NT2/D1 (cell line): ENCODE measurements around the gene GALR3.

Experiments used
- DNase-seq: peaks from one replicate; pipeline ENCODE4 v3.0.0-alpha.2; 2011; ENCODE audit warnings: low read depth, low spot score
- H3K27me3 ChIP-seq: 2 replicates; pipeline ENCODE4 v1.6.0; 2011; ENCODE audit warnings: mild to moderate bottlenecking; ENCODE audit not compliant: insufficient read length, insufficient read depth
- H3K36me3 ChIP-seq: 2 replicates; pipeline ENCODE4 v1.6.1; 2011; ENCODE audit warnings: mild to moderate bottlenecking, low read length, mixed read lengths; ENCODE audit not compliant: insufficient read depth, insufficient read length
- H3K4me1 ChIP-seq: 2 replicates; pipeline ENCODE4 v1.5.1; 2011; ENCODE audit not compliant: insufficient read depth, insufficient read length
- H3K4me3 ChIP-seq: 2 replicates; pipeline ENCODE4 v1.5.1; 2011; ENCODE audit warnings: low read depth; ENCODE audit not compliant: insufficient read length
- H3K9ac ChIP-seq: 2 replicates; pipeline ENCODE4 v1.6.0; 2011; ENCODE audit warnings: low read depth; ENCODE audit not compliant: insufficient read length
- H3K9me3 ChIP-seq: 2 replicates; pipeline ENCODE4 v1.5.1; 2011; ENCODE audit warnings: mild to moderate bottlenecking, low read length; ENCODE audit not compliant: insufficient read depth
- SUZ12 ChIP-seq: IDR thresholded peaks from 2 replicates; pipeline ENCODE4 v1.6.1; 2011; ENCODE audit not compliant: insufficient read length, insufficient read depth; ENCODE audit errors: extremely low read depth
- YY1 ChIP-seq: IDR thresholded peaks from 2 replicates; pipeline ENCODE4 v1.6.1; 2011; ENCODE audit not compliant: insufficient read length, insufficient read depth
- ZNF274 ChIP-seq: IDR thresholded peaks from 2 replicates; pipeline ENCODE4 v1.6.1; 2011; ENCODE audit warnings: mild to moderate bottlenecking, low read depth, low read length

The GALR3 gene

GRCh38 chr22:37832022-37832857 is 9.1 kb downstream of the GALR3 start:
- no peak for DNase-seq
- H3K9ac ChIP-seq, result no peak overlapping the region
- no peak for TF ChIP-seq YY1
- TF ChIP-seq ZNF274, result no peak
- TF ChIP-seq SUZ12, result no peak

GRCh38 chr22:37842015-37842793 is 19.0 kb downstream of the GALR3 start:
- no peak for DNase-seq
- Histone ChIP-seq H3K9ac (no peak overlapping the region), H3K36me3 (peaks cover 15% of the 10 kb centered on the region), H3K4me3 (no peak overlapping the region), H3K27me3 (no peaks in the 10 kb centered on the region), H3K4me1 (no peaks in the 10 kb centered on the region), H3K9me3 (0 out of 2 replicates have a peak, but pooled peaks cover 3% of the 10 kb centered on the region)
- no peak for TF ChIP-seq YY1
- no peak for TF ChIP-seq ZNF274
- no peak for TF ChIP-seq SUZ12

More at GRCh38 chr22:37832022-37832857, 9.1 kb downstream of the GALR3 start:
- Histone ChIP-seq H3K36me3 (peaks cover 57% of the 10 kb centered on the region), H3K4me1 (no peaks in the 10 kb centered on the region), H3K9me3 (no peaks in the 10 kb centered on the region), H3K27me3 (no peaks in the 10 kb centered on the region), H3K4me3 (no peak overlapping the region)

- TF ChIP-seq SUZ12, result no peak
- TF ChIP-seq YY1, result no peak
- no peak for TF ChIP-seq ZNF274
- Histone ChIP-seq H3K9me3 (0 out of 2 replicates have a peak, but pooled peaks cover 3% of the 10 kb centered on the region), H3K27me3 (no peaks in the 10 kb centered on the region), H3K4me3 (peak overlapping the region; percentile 74), H3K9ac (peak overlapping the region; percentile 80), H3K4me1 (no peaks in the 10 kb centered on the region), H3K36me3 (peaks cover 16% of the 10 kb centered on the region)
- DNase-seq, result no peak
Measured at GRCh38 chr22:37843741-37844089, 20.5 kb downstream of the GALR3 start.

GRCh38 chr22:37844904-37845329 is 21.7 kb downstream of the GALR3 start:
- H3K9me3 ChIP-seq, result 0 out of 2 replicates have a peak, but pooled peaks cover 3% of the 10 kb centered on the region
- DNase-seq, result no peak
- TF ChIP-seq YY1, result no peak
- no peak for TF ChIP-seq ZNF274
- no peak for TF ChIP-seq SUZ12
- H3K9ac ChIP-seq, result no peak overlapping the region
- peaks cover 13% of the 10 kb centered on the region for H3K36me3 ChIP-seq
- H3K4me3 ChIP-seq, result no peak overlapping the region
- no peaks in the 10 kb centered on the region for H3K4me1 ChIP-seq
- no peaks in the 10 kb centered on the region for H3K27me3 ChIP-seq

- Histone ChIP-seq H3K4me3 (no peak overlapping the region), H3K4me1 (no peaks in the 10 kb centered on the region), H3K27me3 (no peaks in the 10 kb centered on the region), H3K9me3 (0 out of 2 replicates have a peak, but pooled peaks cover 3% of the 10 kb centered on the region), H3K36me3 (peaks cover 27% of the 10 kb centered on the region), H3K9ac (no peak overlapping the region)
- no peak for DNase-seq
- TF ChIP-seq ZNF274, result no peak
Measured at GRCh38 chr22:37846433-37846832, 23.3 kb downstream of the GALR3 start.

GRCh38 chr22:37848587-37849088 is 25.5 kb downstream of the GALR3 start:
- Histone ChIP-seq H3K36me3 (peaks cover 47% of the 10 kb centered on the region), H3K4me1 (no peaks in the 10 kb centered on the region), H3K4me3 (peak overlapping the region; percentile 84), H3K27me3 (no peaks in the 10 kb centered on the region), H3K9ac (peak overlapping the region; percentile 97), H3K9me3 (0 out of 2 replicates have a peak, but pooled peaks cover 3% of the 10 kb centered on the region)
- no peak for DNase-seq
- TF ChIP-seq YY1 (no peak), SUZ12 (no peak), ZNF274 (no peak)
